Heart right ventricle (tissue), 16 donors: ENCODE data around the gene CCDC15. TPM values are rescaled to one million over a fixed set of nuclear protein-coding genes. Genes with fewer than 3 reads are reported as not detected.

Experiments
- ATAC-seq, 8 donors: fragments of 200-7000 bp; cut with Tn5 transposase; one replicate each; pipeline ENCODE4 v1.9.1; 2020; ENCODE audit warnings: mild to moderate bottlenecking in 8 of 8, moderate library complexity in 8 of 8, moderate number of reproducible peaks in 1 of 8
- DNase-seq, 2 donors: peaks; one replicate each; pipeline ENCODE4 v3.0.0-alpha.2; 2020
- H3K27ac ChIP-seq, 10 donors: fragments of 200-600 bp; sonication (generic) in 2 of 10; one replicate each; pipeline versions ENCODE4 v1.5.0 to v1.8.0; 2020 to 2022; ENCODE audit warnings: mild to moderate bottlenecking in 3 of 10
- H3K27me3 ChIP-seq, 7 donors: fragments of 200-600 bp; one replicate each; pipeline ENCODE4 v1.8.0; 2021 to 2022; ENCODE audit warnings: mild to moderate bottlenecking in 2 of 7
- H3K36me3 ChIP-seq, 9 donors: fragments of 200-600 bp; sonication (generic) in 1 of 9; one replicate each; pipeline versions ENCODE4 v1.5.0 to v1.8.0; 2020 to 2022; ENCODE audit warnings: mild to moderate bottlenecking in 2 of 9
- H3K4me1 ChIP-seq, 9 donors: fragments of 200-600 bp; sonication (generic) in 1 of 9; one replicate each; pipeline versions ENCODE4 v1.5.0 to v1.8.0; 2020 to 2022; ENCODE audit warnings: mild to moderate bottlenecking in 4 of 9
- H3K4me3 ChIP-seq, 10 donors: fragments of 200-600 bp; sonication (generic) in 2 of 10; one replicate each; pipeline versions ENCODE4 v1.5.0 to v1.8.0; 2020 to 2022; ENCODE audit warnings: mild to moderate bottlenecking in 7 of 10, moderate library complexity in 2 of 10
- H3K9me3 ChIP-seq, 11 donors: fragments of 200-600 bp in 10 of 11; sonication (generic) in 2 of 11; one replicate each; pipeline versions ENCODE4 v1.5.0 to v1.8.0; 2013 to 2022; ENCODE audit warnings: mild to moderate bottlenecking in 2 of 11, control low read depth in 1 of 11, moderate library complexity in 1 of 11
- CTCF ChIP-seq, 9 donors: fragments of 200-600 bp; sonication (generic) in 2 of 9; IDR thresholded peaks; one replicate each; pipeline versions ENCODE4 v1.5.0 to v1.8.0; 2021 to 2022; ENCODE audit warnings: antibody characterized with exemption in 9 of 9, mild to moderate bottlenecking in 5 of 9, moderate library complexity in 1 of 9
- WGBS, 2 donors: extraction: QIAGEN DNeasy Blood & Tissue Kit; methylation state at CpG; one replicate each; pipeline ENCODE4 v1.1.7; 2013; ENCODE audit warnings: inconsistent platforms in 1 of 2; 5-methylcytosine and 5-hydroxymethylcytosine counted together
- intact Hi-C, 10 donors: fragments of 100-400 bp; cut with DNase I; formaldehyde crosslinking; loops; one replicate each; pipeline versions ENCODE4 v1.11.1 to v1.14.2; 2022
- polyA plus RNA-seq, 2 donors: library from polyadenylated mRNA; stranded (reverse); fragments of 200-250 nt; gene quantifications; one replicate each; pipeline ENCODE4 v1.2.3, GENCODE V29; 2013
- total RNA-seq, 10 donors: library from RNA; stranded (reverse); fragmentation: NEBNext Ultra II Directional in 3 of 10; extraction: Animal tissue kit (Norgen Biotek cat#: 25700) in 3 of 10; gene quantifications; one replicate each; pipeline versions ENCODE4 v1.2.1 to v1.2.4, GENCODE V29; 2021 to 2023
- donor health status: Arrhythmogenic right ventricular cardiomyopathy.
- donor health status: ischemic (EF 13 %, LVEDD 7.1; RV severe dilation, severe dysfunction).
- donor health status: healthy with polysubstance abuse.
- donor health status: DM: no; HTN: yes; CAD: no.
- donor health status: DM: no; HTN: no; CAD: no.
- donor health status: ischemic (EF 25% LVEDD 6.9; RV normal size, moderate dysfunction).
- donor health status: ischemic (EF 25% LVEDD 5.7; RV mildly dilated, moderate dysfunction).
- donor health status: healthy.
- donor health status: DM: yes; HTN: yes; CAD: no.
- donor health status: Ischemic cardiomyopathy.
- donor health status: ischemic (EF 35%, LVEDD 5.7; RV mildly dilated, moderate dysfunction).
- donor health status: nonischemic (EF 11% LVEDD 7.7; RV severe dilation, severe dysfunction).
- donor health status: DM: yes; HTN: yes; CAD: no.
- donor health status: PGD.
- donor health status: ischemic (EF 29% LVEDD 5.4; RV normal size, mild dysfunction).
- donor health status: nonischemic (EF 23%, LVEDD 6.1; RV moderate dilation, normal function).

Gene CCDC15
- total and polyA plus RNA-seq, 12 donors, result 0.07 to 0.83 (median 0.20) TPM

GRCh38 chr11:125080531-125080911 is 126.5 kb downstream of the CCDC15 start:
- TF ChIP-seq CTCF (IDR thresholded peaks at IDR 0.05), result no peak
- no peaks in the 10 kb centered on the region for H3K9me3 ChIP-seq
- H3K4me3 ChIP-seq, result no peak overlapping the region
- peaks cover 0 to 4% (median 0%) of the 10 kb centered on the region in 9 donors for H3K4me1 ChIP-seq
- no peak for ATAC-seq
- intact Hi-C loops, result loop anchor here in 3 of 10 donors (10.0 kb wide), 2 partner anchors 324 to 354 kb away; no protein-coding TSS in a partner anchor
- H3K27ac ChIP-seq, result no peak overlapping the region
- no peaks in the 10 kb centered on the region for H3K36me3 ChIP-seq
- no peak for DNase-seq
- peaks cover 0 to 39% (median 6%) of the 10 kb centered on the region in 7 donors for H3K27me3 ChIP-seq
- 85 to 87% methylated on average over 12 of the region's 12 CpGs for WGBS, 2 donors

GRCh38 chr11:125081098-125081798 is 127.2 kb downstream of the CCDC15 start:
- 71% methylated on average over 14 of the region's 14 CpGs for WGBS, 2 donors
- peaks cover 0 to 37% (median 6%) of the 10 kb centered on the region in 7 donors for H3K27me3 ChIP-seq

GRCh38 chr11:125082040-125082439 is 128.0 kb downstream of the CCDC15 start:
- Histone ChIP-seq H3K4me3 (no peak overlapping the region), H3K27ac (no peak overlapping the region), H3K36me3 (peaks cover 0 to 3% (median 0%) of the 10 kb centered on the region in 9 donors), H3K27me3 (peaks cover 0 to 32% (median 6%) of the 10 kb centered on the region in 7 donors), H3K9me3 (no peaks in the 10 kb centered on the region), H3K4me1 (no peaks in the 10 kb centered on the region)
- no peak for ATAC-seq
- intact Hi-C loops, result loop anchor here in 3 of 10 donors (10.0 kb wide), 2 partner anchors 323 to 353 kb away; no protein-coding TSS in a partner anchor
- DNase-seq, result no peak
- no peak for TF ChIP-seq CTCF (IDR thresholded peaks at IDR 0.05)
- 83 to 91% methylated on average over 5 of the region's 5 CpGs for WGBS, 2 donors

More at GRCh38 chr11:125081098-125081798, 127.2 kb downstream of the CCDC15 start:
- no peak for ATAC-seq
- intact Hi-C loops, result loop anchor here in 3 of 10 donors (10.0 kb wide), 2 partner anchors 324 to 354 kb away; no protein-coding TSS in a partner anchor
- no peak overlapping the region for H3K4me3 ChIP-seq
- no peaks in the 10 kb centered on the region for H3K9me3 ChIP-seq
- no peak overlapping the region for H3K27ac ChIP-seq
- no peaks in the 10 kb centered on the region for H3K4me1 ChIP-seq
- DNase-seq, result no peak
- H3K36me3 ChIP-seq, result peaks cover 0 to 3% (median 0%) of the 10 kb centered on the region in 9 donors
- no peak for TF ChIP-seq CTCF (IDR thresholded peaks at IDR 0.05)

GRCh38 chr11:125082611-125083311 is 128.8 kb downstream of the CCDC15 start:
- Histone ChIP-seq H3K36me3 (peaks cover 0 to 3% (median 0%) of the 10 kb centered on the region in 9 donors), H3K9me3 (no peaks in the 10 kb centered on the region), H3K4me3 (no peak overlapping the region), H3K27me3 (peaks cover 0 to 32% (median 6%) of the 10 kb centered on the region in 7 donors), H3K27ac (no peak overlapping the region), H3K4me1 (no peaks in the 10 kb centered on the region)
- WGBS, 2 donors, result 72 to 76% methylated on average over 10 of the region's 10 CpGs
- intact Hi-C loops, result loop anchor here in 3 of 10 donors (10.0 kb wide), 2 partner anchors 322 to 352 kb away; no protein-coding TSS in a partner anchor
- no peak for TF ChIP-seq CTCF (IDR thresholded peaks at IDR 0.05)
- DNase-seq (no peak), ATAC-seq (no peak)
